GM18858 (cell line): ENCODE measurements around the gene GOLGB1.
"Not testable (repeated sequence)": the region's sequence is repeated elsewhere in the genome, so short reads cannot be mapped to it uniquely, and the experiment has no call there.

Experiments
- ATAC-seq: cut with Tn5 transposase; IDR thresholded peaks from one replicate; pipeline ENCODE4 v1.9.1; 2021; ENCODE audit not compliant: unreplicated experiment

The GOLGB1 gene

GRCh38 chr3:121690777-121691405 is 58.6 kb downstream of the GOLGB1 start:
- ATAC-seq, result peak; percentile 85

GRCh38 chr3:121688747-121689146 is 60.8 kb downstream of the GOLGB1 start:
- not testable (repeated sequence) for ATAC-seq

- ATAC-seq, result no peak
Measured at GRCh38 chr3:121681792-121682191, 67.7 kb downstream of the GOLGB1 start.

GRCh38 chr3:121677141-121677540 is 72.4 kb downstream of the GOLGB1 start:
- ATAC-seq, result no peak

GRCh38 chr3:121670676-121671075 is 78.9 kb downstream of the GOLGB1 start:
- no peak for ATAC-seq

- ATAC-seq, result no peak
Measured at GRCh38 chr3:121667333-121667732, 82.2 kb downstream of the GOLGB1 start.

GRCh38 chr3:121665488-121665887 is 84.1 kb downstream of the GOLGB1 start:
- ATAC-seq, result no peak

- no peak for ATAC-seq
Measured at GRCh38 chr3:121663171-121663847, 86.2 kb downstream of the GOLGB1 start.

- ATAC-seq, result no peak
Measured at GRCh38 chr3:121662742-121663141, 86.8 kb downstream of the GOLGB1 start.

GRCh38 chr3:121661376-121661775 is 88.2 kb downstream of the GOLGB1 start:
- ATAC-seq, result no peak

- peak; percentile 73 for ATAC-seq
Measured at GRCh38 chr3:121660356-121661171, 89.0 kb downstream of the GOLGB1 start, which contains the start of gene HCLS1. HCLS1 (minus strand) TSS chr3:121660903; CDS start chr3:121658347, 2,556 bp downstream.

- ATAC-seq, result no peak
Measured at GRCh38 chr3:121659586-121659985, 90.0 kb downstream of the GOLGB1 start.

GRCh38 chr3:121658716-121659435 is 90.7 kb downstream of the GOLGB1 start:
- ATAC-seq, result no peak

GRCh38 chr3:121654493-121655385 is 94.8 kb downstream of the GOLGB1 start:
- ATAC-seq, result no peak

- ATAC-seq, result no peak
Measured at GRCh38 chr3:121651684-121652083, 97.9 kb downstream of the GOLGB1 start.

- no peak for ATAC-seq
Measured at GRCh38 chr3:121649645-121650044, 99.9 kb downstream of the GOLGB1 start.

- ATAC-seq, result no peak
Measured at GRCh38 chr3:121648219-121648958, 101.2 kb downstream of the GOLGB1 start.

- ATAC-seq, result no peak
Measured at GRCh38 chr3:121645054-121645453, 104.5 kb downstream of the GOLGB1 start.

GRCh38 chr3:121642601-121643314 is 106.8 kb downstream of the GOLGB1 start:
- no peak for ATAC-seq
